Neural cell (in vitro differentiated cells): ENCODE results near the gene ALOX5.

Experiments
- CTCF ChIP-seq: fragments of 450-650 bp; IDR thresholded peaks from 2 replicates; pipeline ENCODE4 v1.5.1; 2014; ENCODE audit warnings: antibody characterized with exemption, mild to moderate bottlenecking, moderate library complexity; ENCODE audit not compliant: poor library complexity, severe bottlenecking
- EZH2 ChIP-seq: fragments of 200-600, 300-800 bp; shearing (Covaris generic), sonication (generic); IDR thresholded peaks from 2 replicates; pipeline ENCODE4 v1.6.1; 2014; ENCODE audit warnings: antibody characterized with exemption, low read length, borderline replicate concordance, mild to moderate bottlenecking; ENCODE audit not compliant: insufficient read depth, poor library complexity, severe bottlenecking
- MXI1 ChIP-seq: fragments of 450-650 bp; conservative IDR thresholded peaks from 2 replicates; pipeline ENCODE4 v1.6.1; 2014; ENCODE audit warnings: antibody characterized with exemption, mild to moderate bottlenecking; ENCODE audit not compliant: poor library complexity, severe bottlenecking
- POLR2AphosphoS5 ChIP-seq: IDR thresholded peaks from 2 replicates; pipeline ENCODE4 v1.6.1; 2012
- RAD21 ChIP-seq: fragments of 450-650 bp; conservative IDR thresholded peaks from 2 replicates; pipeline ENCODE4 v1.6.1; 2014; ENCODE audit warnings: antibody characterized with exemption, mild to moderate bottlenecking, moderate library complexity
- REST ChIP-seq: IDR thresholded peaks from 2 replicates; pipeline ENCODE4 v1.6.1; 2012; ENCODE audit warnings: borderline replicate concordance
- SMC3 ChIP-seq: fragments of 450-650 bp; conservative IDR thresholded peaks from 2 replicates; pipeline ENCODE4 v1.6.1; 2014; ENCODE audit warnings: antibody characterized with exemption, mild to moderate bottlenecking, moderate library complexity; ENCODE audit not compliant: poor library complexity
- TAF1 ChIP-seq: IDR thresholded peaks from 2 replicates; pipeline ENCODE4 v1.6.1; 2012; ENCODE audit warnings: low read depth

GRCh38 chr10:45368181-45368580 lies 5.8 kb upstream of the ALOX5 start:
- TF ChIP-seq CTCF = no peak
- TF ChIP-seq MXI1 = no peak
- no peak for TF ChIP-seq EZH2
- TF ChIP-seq RAD21 = no peak
- TF ChIP-seq REST = no peak
- TF ChIP-seq POLR2AphosphoS5 = no peak
- TF ChIP-seq SMC3 = no peak
- no peak for TF ChIP-seq TAF1
